Measurements from ENCODE around the gene ORC2.
A peak's percentile ranks its signal among the peaks of the same experiment; 100 is the strongest.
"Not testable (repeated sequence)": the region's sequence is repeated elsewhere in the genome, so short reads cannot be mapped to it uniquely, and the experiment has no call there.

ORC2 gene

GRCh38 chr2:200901459-200902072 is 61.9 kb downstream of the ORC2 start:
- Histone ChIP-seq H3K27ac (ENCODE audit: low read length) (no peak overlapping the region), H3K4me3 (ENCODE audit: low read depth in 1 of 2, low read length in 2 of 2) (no peak overlapping the region), H3K9ac (ENCODE audit: low read depth, low read length) (no peak overlapping the region), H4K20me1 (ENCODE audit: insufficient read depth, low read length) (no peaks in the 10 kb centered on the region), H3K4me2 (ENCODE audit: insufficient read depth, low read length) (no peak overlapping the region), H3K79me2 (ENCODE audit: insufficient read depth, low read length) (no peaks in the 10 kb centered on the region), H2AFZ (ENCODE audit: low read depth, low read length) (peak overlapping the region; percentile 20; the same call in 1 of the 2 replicates), H3K4me1 (ENCODE audit: insufficient read depth, low read length) (peaks cover 2% of the 10 kb centered on the region; the same call in 1 of the 2 replicates), H3K27me3 (ENCODE audit: insufficient read depth, low read length, poor library complexity) (no peaks in the 10 kb centered on the region), H3K36me3 (ENCODE audit: insufficient read depth, low read length) (peaks cover 87% of the 10 kb centered on the region), H3K9me3 (ENCODE audit: insufficient read depth, low read length, severe bottlenecking) (no peaks in the 10 kb centered on the region)
- TF ChIP-seq CTCF (IDR thresholded peaks at IDR 0.05; ENCODE audit: borderline replicate concordance, extremely low read depth, low read length, poor library complexity, severe bottlenecking), result peak; percentile 91
- TF ChIP-seq EZH2 (IDR thresholded peaks at IDR 0.05; ENCODE audit: borderline replicate concordance, low read depth, low read length, severe bottlenecking), result no peak
- DNase-seq (peak; percentile 82), ATAC-seq (ENCODE audit: insufficient read depth, low read depth) (peak; percentile 99)

- Histone ChIP-seq H3K36me3 (ENCODE audit: insufficient read depth, low read length) (peaks cover 89% of the 10 kb centered on the region), H3K4me2 (ENCODE audit: insufficient read depth, low read length) (no peak overlapping the region), H3K79me2 (ENCODE audit: insufficient read depth, low read length) (no peaks in the 10 kb centered on the region), H2AFZ (ENCODE audit: low read depth, low read length) (no peak overlapping the region), H3K27ac (ENCODE audit: low read length) (no peak overlapping the region), H3K9ac (ENCODE audit: low read depth, low read length) (no peak overlapping the region), H3K4me3 (ENCODE audit: low read depth in 1 of 2, low read length in 2 of 2) (no peak overlapping the region), H3K9me3 (ENCODE audit: insufficient read depth, low read length, severe bottlenecking) (no peaks in the 10 kb centered on the region), H4K20me1 (ENCODE audit: insufficient read depth, low read length) (no peaks in the 10 kb centered on the region), H3K27me3 (ENCODE audit: insufficient read depth, low read length, poor library complexity) (no peaks in the 10 kb centered on the region), H3K4me1 (ENCODE audit: insufficient read depth, low read length) (peaks cover 2% of the 10 kb centered on the region; the same call in 1 of the 2 replicates)
- TF ChIP-seq EZH2 (IDR thresholded peaks at IDR 0.05; ENCODE audit: borderline replicate concordance, low read depth, low read length, severe bottlenecking) (no peak), CTCF (IDR thresholded peaks at IDR 0.05; ENCODE audit: borderline replicate concordance, extremely low read depth, low read length, poor library complexity, severe bottlenecking) (no peak)
- DNase-seq (no peak), ATAC-seq (ENCODE audit: insufficient read depth, low read depth) (no peak)
Observed at GRCh38 chr2:200899482-200899881, 64.0 kb downstream of the ORC2 start.

- Histone ChIP-seq H4K20me1 (ENCODE audit: insufficient read depth, low read length) (no peaks in the 10 kb centered on the region), H3K9me3 (ENCODE audit: insufficient read depth, low read length, severe bottlenecking) (no peaks in the 10 kb centered on the region), H3K27ac (ENCODE audit: low read length) (peak within 1 kb of the TSS; percentile 91), H3K79me2 (ENCODE audit: insufficient read depth, low read length) (peaks cover 67% of the 10 kb centered on the region), H3K4me1 (ENCODE audit: insufficient read depth, low read length) (peaks cover 45% of the 10 kb centered on the region), H2AFZ (ENCODE audit: low read depth, low read length) (peak within 1 kb of the TSS; percentile 90), H3K9ac (ENCODE audit: low read depth, low read length) (peak within 1 kb of the TSS; percentile 74), H3K27me3 (ENCODE audit: insufficient read depth, low read length, poor library complexity) (no peaks in the 10 kb centered on the region), H3K4me2 (ENCODE audit: insufficient read depth, low read length) (peak within 1 kb of the TSS; percentile 63), H3K4me3 (ENCODE audit: low read depth in 1 of 2, low read length in 2 of 2) (peak within 1 kb of the TSS; percentile 49 to 74), H3K36me3 (ENCODE audit: insufficient read depth, low read length) (peaks cover 33% of the 10 kb centered on the region)
- TF ChIP-seq CTCF (IDR thresholded peaks at IDR 0.05; ENCODE audit: borderline replicate concordance, extremely low read depth, low read length, poor library complexity, severe bottlenecking) (peak; percentile 33), EZH2 (IDR thresholded peaks at IDR 0.05; ENCODE audit: borderline replicate concordance, low read depth, low read length, severe bottlenecking) (no peak)
- DNase-seq (peak; percentile 98), ATAC-seq (ENCODE audit: insufficient read depth, low read depth) (peak; percentile 84)
Observed at GRCh38 chr2:200888704-200889625, 74.5 kb downstream of the ORC2 start, which contains the start of the genes NIF3L1 and PPIL3. Gene NIF3L1, plus strand, starts transcription at chr2:200889371. Its CDS starts 2,573 bp downstream, at chr2:200891944. Gene PPIL3, minus strand, starts transcription at chr2:200889077. Its CDS starts 1,462 bp downstream, at chr2:200887615.

GRCh38 chr2:200881715-200882249 is 81.7 kb downstream of the ORC2 start:
- not testable (repeated sequence) for H3K9ac ChIP-seq (ENCODE audit: low read depth, low read length); H2AFZ ChIP-seq (ENCODE audit: low read depth, low read length); ATAC-seq (ENCODE audit: insufficient read depth, low read depth); H3K4me3 ChIP-seq (ENCODE audit: low read depth in 1 of 2, low read length in 2 of 2); H3K9me3 ChIP-seq (ENCODE audit: insufficient read depth, low read length, severe bottlenecking); H3K27ac ChIP-seq (ENCODE audit: low read length); H3K4me2 ChIP-seq (ENCODE audit: insufficient read depth, low read length); H3K27me3 ChIP-seq (ENCODE audit: insufficient read depth, low read length, poor library complexity); DNase-seq; H4K20me1 ChIP-seq (ENCODE audit: insufficient read depth, low read length)
- Histone ChIP-seq H3K4me1 (ENCODE audit: insufficient read depth, low read length) (peaks cover 11% of the 10 kb centered on the region), H3K36me3 (ENCODE audit: insufficient read depth, low read length) (peaks cover 76% of the 10 kb centered on the region), H3K79me2 (ENCODE audit: insufficient read depth, low read length) (peaks cover 13% of the 10 kb centered on the region)

Measured in DND-41 (cell line).